Hepatocyte (in vitro differentiated cells): ENCODE results near the gene OPCML.

Source experiments
- CTCF ChIP-seq: fragments of 200-600 bp; sonication (generic); IDR thresholded peaks from 2 replicates; pipeline ENCODE4 v1.5.1; 2016; ENCODE audit warnings: antibody characterized with exemption, mild to moderate bottlenecking; ENCODE audit not compliant: poor library complexity
- EZH2 ChIP-seq: fragments of 200-600 bp; sonication (generic); IDR thresholded peaks from 2 replicates; pipeline ENCODE4 v1.6.1; 2016; ENCODE audit warnings: antibody characterized with exemption, mild to moderate bottlenecking, borderline replicate concordance
- EZH2phosphoT487 ChIP-seq: fragments of 200-600 bp; sonication (generic); IDR thresholded peaks from one replicate; pipeline ENCODE4 v1.6.1; 2018; ENCODE audit warnings: antibody characterized with exemption, mild to moderate bottlenecking, low read depth, moderate library complexity; ENCODE audit not compliant: unreplicated experiment, severe bottlenecking

GRCh38 chr11:133418218-133418617 lies 114.1 kb downstream of the OPCML start:
- no peak for TF ChIP-seq EZH2
- no peak for TF ChIP-seq CTCF
- TF ChIP-seq EZH2phosphoT487, result no peak
